Myocyte (in vitro differentiated cells): ENCODE results near the gene PTBP1. TPM values are rescaled to one million over a fixed set of nuclear protein-coding genes. Genes with fewer than 3 reads are reported as not detected.
"Not testable (repeated sequence)": the region's sequence is repeated elsewhere in the genome, so short reads cannot be mapped to it uniquely, and the experiment has no call there.

Experiments used
- DNase-seq: peaks from one replicate; pipeline ENCODE4 v3.0.0-alpha.2; 2012; ENCODE audit warnings: low read depth
- total RNA-seq: library from RNA; depleted of rRNA; stranded (reverse); fragments of >200 nt; gene quantifications from 2 replicates; pipeline ENCODE4 v1.2.3, GENCODE V29; 2014

Gene PTBP1
- total RNA-seq, 1 donor from 2014 or later: 89.0 TPM

- no peak for DNase-seq
Measured at GRCh38 chr19:807627-808422, 10.6 kb downstream of the PTBP1 start.

- no peak for DNase-seq
Measured at GRCh38 chr19:808423-808775, 11.1 kb downstream of the PTBP1 start.

GRCh38 chr19:810077-810855, 13.0 kb downstream of the PTBP1 start:
- DNase-seq: no peak

- DNase-seq: no peak
Measured at GRCh38 chr19:810883-811489, 13.7 kb downstream of the PTBP1 start.

- no peak for DNase-seq
Measured at GRCh38 chr19:811506-812048, 14.3 kb downstream of the PTBP1 start.

GRCh38 chr19:812049-812746, 14.9 kb downstream of the PTBP1 start:
- DNase-seq: no peak

GRCh38 chr19:812747-813218, 15.5 kb downstream of the PTBP1 start:
- DNase-seq: no peak

- no peak for DNase-seq
Measured at GRCh38 chr19:813219-814151, 16.2 kb downstream of the PTBP1 start.

GRCh38 chr19:814152-815078, 17.2 kb downstream of the PTBP1 start:
- no peak for DNase-seq

GRCh38 chr19:815079-815774, 18.0 kb downstream of the PTBP1 start:
- no peak for DNase-seq

- no peak for DNase-seq
Measured at GRCh38 chr19:815775-816499, 18.7 kb downstream of the PTBP1 start.

- no peak for DNase-seq
Measured at GRCh38 chr19:816500-816857, 19.2 kb downstream of the PTBP1 start.

GRCh38 chr19:820212-820611, 23.0 kb downstream of the PTBP1 start:
- DNase-seq: not testable (repeated sequence)

GRCh38 chr19:821231-821824, 24.1 kb downstream of the PTBP1 start:
- no peak for DNase-seq

GRCh38 chr19:821825-822503, 24.7 kb downstream of the PTBP1 start, which contains the start of gene PLPPR3:
TSS of gene PLPPR3 (minus strand) at chr19:821955. CDS start at chr19:821559, 396 bp downstream.
- no peak for DNase-seq

GRCh38 chr19:823565-824121, 26.4 kb downstream of the PTBP1 start:
- peak; percentile 37 for DNase-seq
